ENCODE measurements around the gene KLHL41.

DNA sequence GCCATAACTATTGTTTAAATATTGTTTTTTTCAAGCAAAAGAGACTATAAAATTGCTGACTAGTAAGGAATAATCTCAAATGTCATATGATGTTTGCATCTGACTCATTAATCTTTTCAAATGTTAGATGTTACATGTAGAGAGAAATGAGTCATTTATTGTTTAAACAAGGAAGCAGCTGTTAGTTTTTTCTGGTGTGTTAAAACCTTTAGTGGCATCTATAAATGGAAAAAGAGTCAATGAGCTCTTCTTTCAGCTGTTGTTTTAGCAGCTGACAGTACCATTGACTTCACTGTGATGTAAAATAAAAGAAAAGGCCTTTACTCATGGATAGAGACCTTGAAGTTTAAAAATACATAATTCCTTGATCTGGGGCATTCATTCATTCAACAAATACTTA lies 1.8 kb upstream of the KLHL41 start:
- TF ChIP-seq, protein P1, sequence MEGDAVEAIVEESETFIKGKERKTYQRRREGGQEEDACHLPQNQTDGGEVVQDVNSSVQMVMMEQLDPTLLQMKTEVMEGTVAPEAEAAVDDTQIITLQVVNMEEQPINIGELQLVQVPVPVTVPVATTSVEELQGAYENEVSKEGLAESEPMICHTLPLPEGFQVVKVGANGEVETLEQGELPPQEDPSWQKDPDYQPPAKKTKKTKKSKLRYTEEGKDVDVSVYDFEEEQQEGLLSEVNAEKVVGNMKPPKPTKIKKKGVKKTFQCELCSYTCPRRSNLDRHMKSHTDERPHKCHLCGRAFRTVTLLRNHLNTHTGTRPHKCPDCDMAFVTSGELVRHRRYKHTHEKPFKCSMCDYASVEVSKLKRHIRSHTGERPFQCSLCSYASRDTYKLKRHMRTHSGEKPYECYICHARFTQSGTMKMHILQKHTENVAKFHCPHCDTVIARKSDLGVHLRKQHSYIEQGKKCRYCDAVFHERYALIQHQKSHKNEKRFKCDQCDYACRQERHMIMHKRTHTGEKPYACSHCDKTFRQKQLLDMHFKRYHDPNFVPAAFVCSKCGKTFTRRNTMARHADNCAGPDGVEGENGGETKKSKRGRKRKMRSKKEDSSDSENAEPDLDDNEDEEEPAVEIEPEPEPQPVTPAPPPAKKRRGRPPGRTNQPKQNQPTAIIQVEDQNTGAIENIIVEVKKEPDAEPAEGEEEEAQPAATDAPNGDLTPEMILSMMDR (IDR thresholded peaks at IDR 0.05), result no peak
- TF ChIP-seq POLR2AphosphoS5 (IDR thresholded peaks at IDR 0.05) (no peak), POLR2A (IDR thresholded peaks at IDR 0.05) (no peak), EP300 (IDR thresholded peaks at IDR 0.05) (no peak)

Measured in sigmoid colon (tissue), 4 donors.